Activated CD4-positive, alpha-beta T cell treated with anti-CD3 and anti-CD28 coated beads for 36 hours (primary cell): Measurements from ENCODE around the gene BMP7. TPM values are rescaled to one million over a fixed set of nuclear protein-coding genes. Genes with fewer than 3 reads are reported as not detected.

Experiments used
- ATAC-seq: fragments of 200-7000 bp; cut with Tn5 transposase; one replicate; pipeline ENCODE4 v1.10.0; 2021; ENCODE audit warnings: mild to moderate bottlenecking, moderate library complexity
- CTCF ChIA-PET: fragments of 350-600 bp; sonication (Branson Sonifier 250); formaldehyde crosslinking; loops from one replicate; lab custom pipeline; 2021; ENCODE audit warnings: antibody characterized with exemption; lab: Charles Lee
- POLR2A ChIA-PET: fragments of 350-600 bp; sonication (Branson Sonifier 250); formaldehyde crosslinking; loops from one replicate; lab custom pipeline; 2021; ENCODE audit warnings: antibody characterized with exemption, inconsistent platforms; lab: Charles Lee
- DNase-seq: peaks from one replicate; pipeline ENCODE4 v3.0.0-alpha.2; 2020
- H3K27ac Mint-ChIP-seq: one replicate; pipeline ENCODE4 v1.8.0; 2021; ENCODE audit warnings: mixed read lengths
- H3K27me3 Mint-ChIP-seq: one replicate; pipeline ENCODE4 v1.8.0; 2021; ENCODE audit warnings: mixed read lengths
- H3K36me3 Mint-ChIP-seq: one replicate; pipeline ENCODE4 v1.8.0; 2021; ENCODE audit warnings: low read depth, mixed read lengths
- H3K4me1 Mint-ChIP-seq: one replicate; pipeline ENCODE4 v1.8.0; 2021; ENCODE audit warnings: mixed read lengths
- H3K4me3 Mint-ChIP-seq: one replicate; pipeline ENCODE4 v1.8.0; 2021; ENCODE audit warnings: mild to moderate bottlenecking, moderate library complexity, mixed read lengths
- H3K9me3 Mint-ChIP-seq: one replicate; pipeline ENCODE4 v1.8.0; 2021; ENCODE audit warnings: low read depth, mixed read lengths
- intact Hi-C, 2 experiments: fragments of 100-400 bp; cut with DNase I in 1 of 2; cut with micrococcal nuclease in 1 of 2; formaldehyde crosslinking; loops; one replicate each; pipeline versions ENCODE4 v1.14.2 to v1.15.1; 2022 to 2024; cut with DNase I, micrococcal nuclease
- total RNA-seq, 2 experiments: library from RNA; stranded (reverse); gene quantifications; one replicate each; pipeline ENCODE4 v1.2.3, GENCODE V29; 2021

Gene BMP7
- under 1 TPM in 1 of 2 experiments, not detected in 1; 0.41 TPM for total RNA-seq

GRCh38 chr20:57266291-57267157, at the start of gene BMP7:
Gene BMP7, minus strand, starts transcription at chr20:57266641. Its CDS starts 519 bp downstream, at chr20:57266122.
- ATAC-seq (no peak), DNase-seq (no peak)
- Mint-ChIP-seq H3K4me3 (no peak within 1 kb of the TSS), H3K36me3 (no peaks in the 10 kb centered on the region), H3K27me3 (peaks cover 62% of the 10 kb centered on the region), H3K9me3 (no peaks in the 10 kb centered on the region), H3K4me1 (peaks cover 3% of the 10 kb centered on the region), H3K27ac (no peak within 1 kb of the TSS)
- CTCF ChIA-PET = no interaction called here
- intact Hi-C loops = loop anchor here (2.0 to 10.0 kb wide), 4 partner anchors 162 to 642 kb away; partner anchors contain the start of gene TFAP2C (in 2 of the 2)
- POLR2A ChIA-PET = no interaction called here

GRCh38 chr20:57315976-57316480, 49.6 kb upstream of the BMP7 start:
- ATAC-seq = no peak
- no peak overlapping the region for H3K27ac Mint-ChIP-seq
- H3K36me3 Mint-ChIP-seq = no peaks in the 10 kb centered on the region
- no peak overlapping the region for H3K4me3 Mint-ChIP-seq
- intact Hi-C loops = no loop called here
- CTCF ChIA-PET = no interaction called here
- no peak for DNase-seq
- no peaks in the 10 kb centered on the region for H3K4me1 Mint-ChIP-seq
- H3K27me3 Mint-ChIP-seq = peaks cover 18% of the 10 kb centered on the region
- H3K9me3 Mint-ChIP-seq = no peaks in the 10 kb centered on the region
- POLR2A ChIA-PET = no interaction called here

GRCh38 chr20:57315083-57315975, 48.9 kb upstream of the BMP7 start:
- DNase-seq = no peak
- no peak for ATAC-seq
- intact Hi-C loops = no loop called here
- Mint-ChIP-seq H3K4me3 (no peak overlapping the region), H3K36me3 (no peaks in the 10 kb centered on the region), H3K27ac (no peak overlapping the region), H3K4me1 (no peaks in the 10 kb centered on the region), H3K9me3 (no peaks in the 10 kb centered on the region), H3K27me3 (peaks cover 17% of the 10 kb centered on the region)
- POLR2A ChIA-PET = no interaction called here
- CTCF ChIA-PET = no interaction called here

- no peaks in the 10 kb centered on the region for H3K9me3 Mint-ChIP-seq
- DNase-seq (no peak), ATAC-seq (no peak)
- ChIA-PET CTCF (no interaction called here), POLR2A (no interaction called here)
- no peak overlapping the region for H3K27ac Mint-ChIP-seq
- intact Hi-C loops = loop anchor here in 1 of 2 experiments (5.0 kb wide), 1 partner anchor 82 kb away; no protein-coding TSS in a partner anchor
- H3K4me1 Mint-ChIP-seq = no peaks in the 10 kb centered on the region
- H3K27me3 Mint-ChIP-seq = peaks cover 8% of the 10 kb centered on the region
- no peaks in the 10 kb centered on the region for H3K36me3 Mint-ChIP-seq
- no peak overlapping the region for H3K4me3 Mint-ChIP-seq
These were observed 47.5 kb upstream of the BMP7 start for GRCh38 chr20:57313951-57314350.

- H3K36me3 Mint-ChIP-seq = no peaks in the 10 kb centered on the region
- POLR2A ChIA-PET = no interaction called here
- DNase-seq (no peak), ATAC-seq (no peak)
- no peak overlapping the region for H3K4me3 Mint-ChIP-seq
- H3K4me1 Mint-ChIP-seq = no peaks in the 10 kb centered on the region
- no peaks in the 10 kb centered on the region for H3K9me3 Mint-ChIP-seq
- H3K27me3 Mint-ChIP-seq = peaks cover 4% of the 10 kb centered on the region
- H3K27ac Mint-ChIP-seq = no peak overlapping the region
- intact Hi-C loops = loop anchor here in 1 of 2 experiments (5.0 kb wide), 1 partner anchor 81 kb away; no protein-coding TSS in a partner anchor
- CTCF ChIA-PET = no interaction called here
These were observed 46.8 kb upstream of the BMP7 start for GRCh38 chr20:57313230-57313629.

- peaks cover 4% of the 10 kb centered on the region for H3K27me3 Mint-ChIP-seq
- H3K4me3 Mint-ChIP-seq = no peak overlapping the region
- ATAC-seq (no peak), DNase-seq (no peak)
- H3K27ac Mint-ChIP-seq = no peak overlapping the region
- CTCF ChIA-PET = no interaction called here
- POLR2A ChIA-PET = no interaction called here
- H3K4me1 Mint-ChIP-seq = no peaks in the 10 kb centered on the region
- H3K36me3 Mint-ChIP-seq = no peaks in the 10 kb centered on the region
- intact Hi-C loops = loop anchor here in 1 of 2 experiments (5.0 kb wide), 1 partner anchor 80 kb away; no protein-coding TSS in a partner anchor
- H3K9me3 Mint-ChIP-seq = no peaks in the 10 kb centered on the region
These were observed 45.7 kb upstream of the BMP7 start for GRCh38 chr20:57312138-57312537.

GRCh38 chr20:57310821-57311514, 44.5 kb upstream of the BMP7 start:
- Mint-ChIP-seq H3K27ac (no peak overlapping the region), H3K27me3 (peaks cover 5% of the 10 kb centered on the region), H3K4me3 (no peak overlapping the region), H3K36me3 (no peaks in the 10 kb centered on the region), H3K9me3 (no peaks in the 10 kb centered on the region), H3K4me1 (no peaks in the 10 kb centered on the region)
- ChIA-PET CTCF (no interaction called here), POLR2A (no interaction called here)
- ATAC-seq (no peak), DNase-seq (no peak)
- intact Hi-C loops = loop anchor here in 1 of 2 experiments (5.0 kb wide), 1 partner anchor 79 kb away; no protein-coding TSS in a partner anchor

GRCh38 chr20:57309544-57310115, 43.2 kb upstream of the BMP7 start:
- intact Hi-C loops = loop anchor here in 1 of 2 experiments (5.0 kb wide), 1 partner anchor 77 kb away; no protein-coding TSS in a partner anchor
- H3K4me3 Mint-ChIP-seq = no peak overlapping the region
- no peak overlapping the region for H3K27ac Mint-ChIP-seq
- H3K9me3 Mint-ChIP-seq = no peaks in the 10 kb centered on the region
- POLR2A ChIA-PET = no interaction called here
- no peaks in the 10 kb centered on the region for H3K36me3 Mint-ChIP-seq
- no peak for ATAC-seq
- no peaks in the 10 kb centered on the region for H3K4me1 Mint-ChIP-seq
- H3K27me3 Mint-ChIP-seq = peaks cover 2% of the 10 kb centered on the region
- DNase-seq = no peak
- CTCF ChIA-PET = no interaction called here

- CTCF ChIA-PET = no interaction called here
These were observed 42.2 kb upstream of the BMP7 start for GRCh38 chr20:57308451-57309271.

GRCh38 chr20:57306747-57307146, 40.3 kb upstream of the BMP7 start:
- ChIA-PET POLR2A (no interaction called here), CTCF (no interaction called here)
- Mint-ChIP-seq H3K4me1 (no peaks in the 10 kb centered on the region), H3K4me3 (no peak overlapping the region), H3K27ac (no peak overlapping the region), H3K36me3 (no peaks in the 10 kb centered on the region), H3K27me3 (peaks cover 4% of the 10 kb centered on the region), H3K9me3 (no peaks in the 10 kb centered on the region)
- no peak for ATAC-seq
- DNase-seq = no peak
- intact Hi-C loops = no loop called here

More at GRCh38 chr20:57308451-57309271, 42.2 kb upstream of the BMP7 start:
- no peak overlapping the region for H3K27ac Mint-ChIP-seq
- POLR2A ChIA-PET = no interaction called here
- no peak overlapping the region for H3K4me3 Mint-ChIP-seq
- H3K4me1 Mint-ChIP-seq = no peaks in the 10 kb centered on the region
- DNase-seq = no peak
- no peaks in the 10 kb centered on the region for H3K36me3 Mint-ChIP-seq
- ATAC-seq = no peak
- no peaks in the 10 kb centered on the region for H3K9me3 Mint-ChIP-seq
- intact Hi-C loops = no loop called here
- peaks cover 2% of the 10 kb centered on the region for H3K27me3 Mint-ChIP-seq
